SK-N-SH treated with all-trans-retinoic acid at 6 μM for 48 hours (cell line): ENCODE data around the gene SIRT2.

Source experiments
- ESRRG ChIP-seq: fragments of 250-450 bp; sonication (Bioruptor Pico); IDR thresholded peaks from 2 replicates; pipeline ENCODE4 v1.6.1; 2021; ENCODE audit warnings: mild to moderate bottlenecking
- OSR1 ChIP-seq: fragments of 250-450 bp; sonication (Bioruptor Pico); IDR thresholded peaks from 2 replicates; pipeline ENCODE4 v1.8.0; 2022; ENCODE audit warnings: moderate library complexity, mild to moderate bottlenecking, inconsistent platforms
- PATZ1 ChIP-seq: fragments of 250-450 bp; sonication (Bioruptor Pico); IDR thresholded peaks from 2 replicates; pipeline ENCODE4 v1.8.0; 2020; ENCODE audit warnings: mild to moderate bottlenecking, moderate library complexity, borderline replicate concordance
- SNAI2 ChIP-seq: fragments of 250-450 bp; sonication (Bioruptor Pico); IDR thresholded peaks from 2 replicates; pipeline ENCODE4 v1.5.0; 2020; ENCODE audit warnings: mild to moderate bottlenecking, moderate library complexity
- ZFP3 ChIP-seq: fragments of 250-450 bp; sonication (Bioruptor Pico); IDR thresholded peaks from 2 replicates; pipeline ENCODE4 v1.5.0; 2020; ENCODE audit warnings: mild to moderate bottlenecking, moderate library complexity
- ZFP30 ChIP-seq: fragments of 450-650 bp; formaldehyde crosslinking; IDR thresholded peaks from 2 replicates; pipeline ENCODE4 v1.5.0; 2022; ENCODE audit warnings: mild to moderate bottlenecking, moderate library complexity
- ZNF8 ChIP-seq: fragments of 450-650 bp; formaldehyde crosslinking; IDR thresholded peaks from 2 replicates; pipeline ENCODE4 v1.5.0; 2020; ENCODE audit warnings: mild to moderate bottlenecking, moderate library complexity
- TF ChIP-seq, protein P1 (sequence below): fragments of 250-450 bp; sonication (Bioruptor Pico); IDR thresholded peaks from 2 replicates; pipeline ENCODE4 v1.5.1; 2020; ENCODE audit warnings: low read depth, mild to moderate bottlenecking, moderate library complexity

DNA sequence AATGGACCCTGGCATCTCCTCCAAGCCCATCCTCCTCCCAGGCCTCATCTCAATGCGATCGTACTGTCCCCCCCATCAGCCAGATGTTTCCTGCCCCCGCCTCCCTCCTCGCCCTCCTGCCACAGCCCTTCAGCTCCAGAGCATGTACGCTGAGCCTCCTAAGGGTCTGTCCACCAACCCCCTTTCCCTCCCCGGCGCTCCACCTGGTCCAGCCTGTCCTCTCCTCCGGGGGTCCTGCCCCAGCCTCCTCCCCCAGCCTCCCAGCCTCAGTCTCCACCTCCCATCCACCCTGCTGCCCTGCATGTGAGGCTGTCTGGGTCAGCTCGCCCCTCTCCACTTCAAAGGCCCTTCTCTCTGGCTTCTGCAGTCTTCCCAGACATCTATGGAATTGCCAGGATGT is 4.5 kb downstream of the SIRT2 start:
- TF ChIP-seq, protein P1, sequence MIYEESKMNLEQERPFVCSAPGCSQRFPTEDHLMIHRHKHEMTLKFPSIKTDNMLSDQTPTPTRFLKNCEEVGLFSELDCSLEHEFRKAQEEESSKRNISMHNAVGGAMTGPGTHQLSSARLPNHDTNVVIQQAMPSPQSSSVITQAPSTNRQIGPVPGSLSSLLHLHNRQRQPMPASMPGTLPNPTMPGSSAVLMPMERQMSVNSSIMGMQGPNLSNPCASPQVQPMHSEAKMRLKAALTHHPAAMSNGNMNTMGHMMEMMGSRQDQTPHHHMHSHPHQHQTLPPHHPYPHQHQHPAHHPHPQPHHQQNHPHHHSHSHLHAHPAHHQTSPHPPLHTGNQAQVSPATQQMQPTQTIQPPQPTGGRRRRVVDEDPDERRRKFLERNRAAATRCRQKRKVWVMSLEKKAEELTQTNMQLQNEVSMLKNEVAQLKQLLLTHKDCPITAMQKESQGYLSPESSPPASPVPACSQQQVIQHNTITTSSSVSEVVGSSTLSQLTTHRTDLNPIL, result no peak
- TF ChIP-seq ZFP30 (CRISPR knock-in tag) (no peak), SNAI2 (CRISPR knock-in tag) (no peak), ESRRG (CRISPR knock-in tag) (no peak), ZFP3 (CRISPR knock-in tag) (no peak), PATZ1 (no peak), OSR1 (no peak), ZNF8 (CRISPR knock-in tag) (no peak)
